ENCODE results near the gene ATP13A4. TPM values are rescaled to one million over a fixed set of nuclear protein-coding genes. Genes with fewer than 3 reads are reported as not detected.

The ATP13A4 gene
- total and polyA plus RNA-seq, 2 of the 8 experiments (the other 6 are each of a cell fraction or from before 2014, with no cell fraction given) = 0.12 TPM; not detected in 1

DNA sequence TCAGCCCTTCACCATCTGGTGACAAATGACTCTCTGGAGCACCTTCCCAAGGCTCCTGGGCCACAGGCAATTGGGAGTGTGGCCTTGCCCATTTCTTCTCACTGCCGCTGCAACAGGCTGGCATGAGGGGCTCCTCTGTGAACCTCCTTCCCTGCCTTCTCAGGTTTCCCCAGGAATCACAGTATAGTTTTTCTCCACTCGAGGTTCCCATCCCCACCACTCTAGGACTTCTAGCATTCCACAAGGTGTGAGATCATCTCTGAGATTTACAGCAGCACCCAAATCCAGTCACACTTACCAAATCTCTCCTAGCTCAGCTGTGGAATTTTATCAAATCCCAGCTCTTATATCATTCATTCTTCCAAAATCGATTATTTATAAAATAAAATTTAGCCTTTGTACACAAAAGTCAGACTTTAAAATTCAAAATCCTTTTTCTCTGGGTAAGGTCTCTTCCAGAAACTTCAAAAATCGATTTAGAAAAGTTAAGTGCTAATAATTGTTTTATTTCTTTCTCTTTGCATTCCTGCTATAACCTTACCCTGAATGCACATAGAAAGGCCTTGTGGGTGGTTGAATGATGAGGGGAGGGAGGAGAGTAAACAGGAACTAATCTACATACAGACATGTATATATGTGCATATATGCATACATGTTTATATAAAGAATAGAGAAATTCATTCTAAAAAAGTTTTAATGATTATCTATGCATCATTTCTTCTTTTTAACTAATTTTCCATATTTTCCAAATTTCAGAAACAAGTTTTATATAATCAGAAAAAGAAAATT is 18.9 kb upstream of the ATP13A4 start (continued):
- no peak for TF ChIP-seq SRF (IDR thresholded peaks at IDR 0.05; ENCODE audit: low read depth, low read length)
- no peak for TF ChIP-seq SP1 (IDR thresholded peaks at IDR 0.05; ENCODE audit: low read depth, low read length)
